Thyroid gland (tissue), 4 donors: ENCODE results near the gene CMC2. TPM values are rescaled to one million over a fixed set of nuclear protein-coding genes. Genes with fewer than 3 reads are reported as not detected.

Source experiments
- DNase-seq, 2 donors: peaks; one replicate each; pipeline ENCODE4 v3.0.0-alpha.2; 2019
- H3K27ac ChIP-seq, 3 donors: fragments of 200-600 bp; sonication (generic); 1 replicate in 2 of 3; 2 replicates in 1 of 3; pipeline ENCODE4 v1.5.1; 2016 to 2019; ENCODE audit warnings: mild to moderate bottlenecking in 1 of 3, moderate library complexity in 1 of 3
- H3K27me3 ChIP-seq: fragments of 200-600 bp; sonication (generic); one replicate; pipeline ENCODE4 v1.5.1; 2019
- H3K36me3 ChIP-seq, 2 donors: fragments of 200-600 bp; sonication (generic); one replicate each; pipeline ENCODE4 v1.5.1; 2016 to 2019
- H3K4me1 ChIP-seq, 2 donors: fragments of 200-600 bp; sonication (generic); one replicate each; pipeline ENCODE4 v1.5.1; 2017 to 2019
- H3K4me3 ChIP-seq, 3 donors: fragments of 200-600 bp; sonication (generic); replicated peaks in 1 of 3; 1 replicate in 2 of 3; 2 replicates in 1 of 3; pipeline ENCODE4 v1.5.1; 2016; ENCODE audit warnings: mild to moderate bottlenecking in 1 of 3
- H3K9me3 ChIP-seq: fragments of 200-600 bp; sonication (generic); one replicate; pipeline ENCODE4 v1.5.1; 2017
- CTCF ChIP-seq, 6 experiments: fragments of 200-600 bp in 3 of 6; fragments of 450-650 bp in 3 of 6; sonication (generic) in 3 of 6; IDR thresholded peaks; one replicate each; pipeline ENCODE4 v1.5.1; 2016 to 2019; ENCODE audit warnings: antibody characterized with exemption in 6 of 6, mild to moderate bottlenecking in 2 of 6, inconsistent platforms in 1 of 6, moderate library complexity in 1 of 6
- POLR2A ChIP-seq, 2 donors: fragments of 450-650 bp; IDR thresholded peaks; one replicate each; pipeline ENCODE4 v1.6.1; 2017; ENCODE audit warnings: antibody characterized with exemption in 2 of 2, mild to moderate bottlenecking in 2 of 2, moderate library complexity in 1 of 2
- WGBS, 2 donors: methylation state at CpG; one replicate each; pipeline ENCODE4 v1.1.5; 2017; 5-methylcytosine and 5-hydroxymethylcytosine counted together
- intact Hi-C: fragments of 100-400 bp; cut with DNase I; formaldehyde crosslinking; loops from one replicate; pipeline ENCODE4 v1.15.1; 2023
- total RNA-seq, 4 donors: library from RNA; depleted of rRNA; stranded (reverse); fragments of >200 nt; gene quantifications; one replicate each; pipeline ENCODE4 v1.2.3, GENCODE V29; 2016

Gene CMC2
- total RNA-seq, 4 donors from 2014 or later: 36.8 to 89.1 (median 59.7) TPM

GRCh38 chr16:80923356-80923755 is 83.3 kb downstream of the CMC2 start:
- intact Hi-C loops: no loop called here
- H3K4me3 ChIP-seq: no peak overlapping the region
- no peaks in the 10 kb centered on the region for H3K4me1 ChIP-seq
- TF ChIP-seq POLR2A (IDR thresholded peaks at IDR 0.05) (no peak), CTCF (IDR thresholded peaks at IDR 0.05) (no peak)
- H3K27me3 ChIP-seq: no peaks in the 10 kb centered on the region
- H3K36me3 ChIP-seq: no peaks in the 10 kb centered on the region
- 97 to 99% methylated on average over 4 of the region's 4 CpGs for WGBS, 2 donors
- no peak overlapping the region for H3K27ac ChIP-seq
- no peaks in the 10 kb centered on the region for H3K9me3 ChIP-seq
- no peak for DNase-seq

Other genes starting within 250 kb of the CMC2 start
- 10 to 100 TPM in 1 of 4 donors, 1 to 10 TPM in 3; 3.6 to 14.2 (median 5.3) TPM for gene CDYL2, start 202.3 kb downstream of the CMC2 start, total RNA-seq
- gene CENPN, start 329 bp upstream of the CMC2 start, total RNA-seq: 10 to 100 TPM in 1 of 4 donors, 1 to 10 TPM in 3; 5.8 to 14.4 (median 6.7) TPM
- 10 to 100 TPM; 49.2 to 57.6 (median 53.3) TPM for gene ATMIN, start 29.0 kb upstream of the CMC2 start, total RNA-seq
- 10 to 100 TPM in 2 of 4 donors, 1 to 10 TPM in 2; 3.1 to 14.2 (median 9.7) TPM for gene C16orf46, start 70.4 kb upstream of the CMC2 start, total RNA-seq
- 10 to 100 TPM; 48.8 to 82.1 (median 60.7) TPM for gene GCSH, start 89.5 kb upstream of the CMC2 start, total RNA-seq
- under 1 TPM in 1 of 4 donors, not detected in 3; 0.22 TPM for gene BCO1, start 231.8 kb upstream of the CMC2 start, total RNA-seq